Measurements from ENCODE around the gene KRTAP19-7.

KRTAP19-7 gene

GRCh38 chr21:30563072-30563471 is 2.0 kb upstream of the KRTAP19-7 start:
- Histone ChIP-seq H3K4me3 (ENCODE audit: low read depth, low read length) (no peak overlapping the region), H3K27me3 (ENCODE audit: insufficient read depth, low read depth, severe bottlenecking) (peaks cover 65% of the 10 kb centered on the region), H3K27ac (no peak overlapping the region), H3K36me3 (no peaks in the 10 kb centered on the region), H3K9me3 (ENCODE audit: severe bottlenecking) (no peaks in the 10 kb centered on the region)
- no peak for DNase-seq
- no peak for TF ChIP-seq CTCF (IDR thresholded peaks at IDR 0.05; ENCODE audit: low read depth, low read length)

GRCh38 chr21:30561957-30562356 is 843 bp upstream of the KRTAP19-7 start:
- no peaks in the 10 kb centered on the region for H3K36me3 ChIP-seq
- no peak overlapping the region for H3K4me3 ChIP-seq (ENCODE audit: low read depth, low read length)
- DNase-seq = no peak
- H3K27me3 ChIP-seq (ENCODE audit: insufficient read depth, low read depth, severe bottlenecking) = peaks cover 63% of the 10 kb centered on the region
- H3K27ac ChIP-seq = no peak overlapping the region
- no peak for TF ChIP-seq CTCF (IDR thresholded peaks at IDR 0.05; ENCODE audit: low read depth, low read length)
- no peaks in the 10 kb centered on the region for H3K9me3 ChIP-seq (ENCODE audit: severe bottlenecking)

- H3K27me3 ChIP-seq (ENCODE audit: insufficient read depth, low read depth, severe bottlenecking) = peaks cover 57% of the 10 kb centered on the region
- no peaks in the 10 kb centered on the region for H3K9me3 ChIP-seq (ENCODE audit: severe bottlenecking)
- no peak for DNase-seq
- TF ChIP-seq CTCF (IDR thresholded peaks at IDR 0.05; ENCODE audit: low read depth, low read length) = no peak
- no peaks in the 10 kb centered on the region for H3K36me3 ChIP-seq
- no peak overlapping the region for H3K4me3 ChIP-seq (ENCODE audit: low read depth, low read length)
- H3K27ac ChIP-seq = no peak overlapping the region
Observed at GRCh38 chr21:30555095-30555494, 6.0 kb downstream of the KRTAP19-7 start.

- DNase-seq = no peak
- TF ChIP-seq CTCF (IDR thresholded peaks at IDR 0.05; ENCODE audit: low read depth, low read length) = no peak
- H3K36me3 ChIP-seq = no peaks in the 10 kb centered on the region
Observed at GRCh38 chr21:30552782-30553181, 8.3 kb downstream of the KRTAP19-7 start.

GRCh38 chr21:30541764-30542163 is 19.4 kb downstream of the KRTAP19-7 start, which contains the start of gene KRTAP19-6:
KRTAP19-6 (minus strand) TSS chr21:30541864; CDS start chr21:30541833, 31 bp downstream.
- TF ChIP-seq CTCF (IDR thresholded peaks at IDR 0.05; ENCODE audit: low read depth, low read length) = no peak
- H3K9me3 ChIP-seq (ENCODE audit: severe bottlenecking) = no peaks in the 10 kb centered on the region
- H3K27me3 ChIP-seq (ENCODE audit: insufficient read depth, low read depth, severe bottlenecking) = peaks cover 83% of the 10 kb centered on the region
- no peak within 1 kb of the TSS for H3K4me3 ChIP-seq (ENCODE audit: low read depth, low read length)
- H3K27ac ChIP-seq = no peak within 1 kb of the TSS
- H3K36me3 ChIP-seq = no peaks in the 10 kb centered on the region
- DNase-seq = no peak

More at GRCh38 chr21:30552782-30553181, 8.3 kb downstream of the KRTAP19-7 start:
- H3K27me3 ChIP-seq (ENCODE audit: insufficient read depth, low read depth, severe bottlenecking) = peaks cover 55% of the 10 kb centered on the region
- no peaks in the 10 kb centered on the region for H3K9me3 ChIP-seq (ENCODE audit: severe bottlenecking)
- H3K27ac ChIP-seq = no peak overlapping the region
- no peak overlapping the region for H3K4me3 ChIP-seq (ENCODE audit: low read depth, low read length)

- no peak for DNase-seq
- no peak overlapping the region for H3K4me3 ChIP-seq (ENCODE audit: low read depth, low read length)
- H3K27me3 ChIP-seq (ENCODE audit: insufficient read depth, low read depth, severe bottlenecking) = peaks cover 80% of the 10 kb centered on the region
- H3K9me3 ChIP-seq (ENCODE audit: severe bottlenecking) = no peaks in the 10 kb centered on the region
- H3K36me3 ChIP-seq = no peaks in the 10 kb centered on the region
- H3K27ac ChIP-seq = no peak overlapping the region
- no peak for TF ChIP-seq CTCF (IDR thresholded peaks at IDR 0.05; ENCODE audit: low read depth, low read length)
Observed at GRCh38 chr21:30518876-30519275, 42.2 kb downstream of the KRTAP19-7 start.
